HEK293 (cell line): ENCODE results near the gene ADRB2.

Experiments used
- CTCF ChIA-PET: fragments of 350-600 bp; formaldehyde crosslinking; extraction: SDS; loops from one replicate; lab custom pipeline; 2021; ENCODE audit warnings: antibody characterized with exemption; lab: Yijun Ruan, JAX
- POLR2A ChIA-PET: fragments of 300-600 bp; formaldehyde crosslinking; extraction: SDS; loops from one replicate; lab custom pipeline; 2020; ENCODE audit warnings: antibody characterized with exemption, inconsistent platforms; lab: Yijun Ruan, JAX
- H3K27ac ChIP-seq: fragments of 200-500 bp; sonication (Bioruptor generic); 2 replicates; pipeline ENCODE4 v1.5.1; 2014; ENCODE audit warnings: low read depth, low read length, control low read depth, inconsistent platforms; ENCODE audit errors: extremely low read depth
- H3K36me3 ChIP-seq, 2 experiments: fragments of 200-500 bp in 1 of 2; sonication (Bioruptor generic) in 1 of 2; 1 replicate in 1 of 2; 2 replicates in 1 of 2; pipeline ENCODE4 v1.5.1; 2014 to 2017; ENCODE audit warnings: inconsistent platforms in 2 of 2, low read length in 2 of 2; ENCODE audit not compliant: control insufficient read depth in 2 of 2, insufficient read depth in 1 of 2
- H3K4me1 ChIP-seq: fragments of 200-500 bp; sonication (Bioruptor generic); 2 replicates; pipeline ENCODE4 v1.5.1; 2014; ENCODE audit warnings: mild to moderate bottlenecking, low read length, inconsistent platforms; ENCODE audit not compliant: control insufficient read depth, insufficient read depth
- H3K4me3 ChIP-seq: 2 replicates; pipeline ENCODE4 v1.5.1; 2011; ENCODE audit warnings: low read depth, mild to moderate bottlenecking, control low read depth, low read length, moderate library complexity
- H3K9me3 ChIP-seq: fragments of 200-500 bp; sonication (Bioruptor generic); 2 replicates; pipeline ENCODE4 v1.5.1; 2014; ENCODE audit warnings: low read depth, low read length, inconsistent platforms; ENCODE audit not compliant: control insufficient read depth, insufficient read depth
- WT1 ChIP-seq: fragments of 450-650 bp; formaldehyde crosslinking; IDR thresholded peaks from 2 replicates; pipeline ENCODE4 v1.5.1; 2016; ENCODE audit warnings: missing biosample characterization, missing genetic modification characterization
- ZFHX2 ChIP-seq: fragments of 450-650 bp; formaldehyde crosslinking; conservative IDR thresholded peaks from 2 replicates; pipeline ENCODE4 v1.5.1; 2016; ENCODE audit warnings: missing biosample characterization, missing genetic modification characterization
- ZNF146 ChIP-seq: fragments of 450-650 bp; formaldehyde crosslinking; IDR thresholded peaks from 2 replicates; pipeline ENCODE4 v1.5.1; 2016; ENCODE audit warnings: missing biosample characterization, missing genetic modification characterization
- ZNF311 ChIP-seq: fragments of 450-650 bp; formaldehyde crosslinking; IDR thresholded peaks from 2 replicates; pipeline ENCODE4 v1.5.1; 2017; ENCODE audit warnings: missing biosample characterization, missing genetic modification characterization, borderline replicate concordance
- ZNF558 ChIP-seq: fragments of 450-650 bp; formaldehyde crosslinking; IDR thresholded peaks from 2 replicates; pipeline ENCODE4 v1.5.1; 2016; ENCODE audit warnings: missing biosample characterization, missing genetic modification characterization
- ZNF626 ChIP-seq: fragments of 450-650 bp; sonication (Bioruptor Pico); formaldehyde crosslinking; IDR thresholded peaks from 2 replicates; pipeline ENCODE4 v1.5.1; 2018; ENCODE audit warnings: missing biosample characterization, missing genetic modification characterization, inconsistent platforms
- ZNF670 ChIP-seq: fragments of 450-650 bp; formaldehyde crosslinking; IDR thresholded peaks from 2 replicates; pipeline ENCODE4 v1.5.1; 2016; ENCODE audit warnings: missing biosample characterization, missing genetic modification characterization, low read depth
- ZNF843 ChIP-seq: fragments of 450-650 bp; formaldehyde crosslinking; IDR thresholded peaks from 2 replicates; pipeline ENCODE4 v1.5.1; 2016; ENCODE audit warnings: missing biosample characterization, missing genetic modification characterization
- TF ChIP-seq, protein P1 (sequence below): fragments of 450-650 bp; formaldehyde crosslinking; IDR thresholded peaks from 2 replicates; pipeline ENCODE4 v1.5.1; 2017; ENCODE audit warnings: missing biosample characterization, missing genetic modification characterization
- TF ChIP-seq, protein P2 (sequence below): fragments of 450-650 bp; formaldehyde crosslinking; IDR thresholded peaks from 2 replicates; pipeline ENCODE4 v1.5.1; 2016; ENCODE audit warnings: missing biosample characterization, missing genetic modification characterization
- TF ChIP-seq, protein P3 (sequence below): fragments of 450-650 bp; formaldehyde crosslinking; IDR thresholded peaks from 2 replicates; pipeline ENCODE4 v1.5.1; 2017; ENCODE audit warnings: missing biosample characterization, mild to moderate bottlenecking, missing genetic modification characterization, moderate library complexity
- TF ChIP-seq, protein P4 (sequence below): fragments of 450-650 bp; formaldehyde crosslinking; IDR thresholded peaks from 2 replicates; pipeline ENCODE4 v1.5.1; 2016; ENCODE audit warnings: missing biosample characterization, missing genetic modification characterization, borderline replicate concordance

Gene ADRB2

DNA sequence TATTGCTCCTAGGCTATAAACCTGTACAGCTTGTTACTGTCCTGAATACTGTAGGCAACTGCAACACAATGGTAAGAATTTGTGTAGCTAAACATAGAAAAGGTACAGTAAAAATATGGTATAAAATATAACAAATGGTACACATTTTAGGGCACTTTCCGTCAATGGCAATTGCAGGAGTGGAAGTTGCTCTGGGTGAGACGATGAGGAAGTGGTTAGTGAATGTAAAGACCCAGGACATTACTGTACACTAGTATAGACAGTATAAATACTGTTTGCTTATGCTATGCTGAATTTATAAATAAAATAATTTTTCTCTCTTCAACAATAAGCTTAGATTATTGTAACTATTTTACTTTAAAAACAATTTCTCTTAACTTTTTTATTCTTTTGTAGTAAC lies 15.6 kb upstream of the ADRB2 start:
- no peak overlapping the region for H3K27ac ChIP-seq
- no peaks in the 10 kb centered on the region for H3K9me3 ChIP-seq
- H3K4me3 ChIP-seq, result no peak overlapping the region
- H3K4me1 ChIP-seq, result peaks cover 25% of the 10 kb centered on the region
- ChIA-PET CTCF (interaction anchor here (0.6 to 2.4 kb wide), 5 partner anchors 10 to 304 kb away, joined by 3 to 12 read pairs (median 4); no protein-coding TSS in a partner anchor), POLR2A (no interaction called here)
- no peaks in the 10 kb centered on the region for H3K36me3 ChIP-seq
- no peak for TF ChIP-seq ZNF311 (tag by site-specific recombination)
- TF ChIP-seq ZNF558, result no peak
- TF ChIP-seq, protein P1, sequence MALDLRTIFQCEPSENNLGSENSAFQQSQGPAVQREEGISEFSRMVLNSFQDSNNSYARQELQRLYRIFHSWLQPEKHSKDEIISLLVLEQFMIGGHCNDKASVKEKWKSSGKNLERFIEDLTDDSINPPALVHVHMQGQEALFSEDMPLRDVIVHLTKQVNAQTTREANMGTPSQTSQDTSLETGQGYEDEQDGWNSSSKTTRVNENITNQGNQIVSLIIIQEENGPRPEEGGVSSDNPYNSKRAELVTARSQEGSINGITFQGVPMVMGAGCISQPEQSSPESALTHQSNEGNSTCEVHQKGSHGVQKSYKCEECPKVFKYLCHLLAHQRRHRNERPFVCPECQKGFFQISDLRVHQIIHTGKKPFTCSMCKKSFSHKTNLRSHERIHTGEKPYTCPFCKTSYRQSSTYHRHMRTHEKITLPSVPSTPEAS, result no peak
- TF ChIP-seq, protein P2, sequence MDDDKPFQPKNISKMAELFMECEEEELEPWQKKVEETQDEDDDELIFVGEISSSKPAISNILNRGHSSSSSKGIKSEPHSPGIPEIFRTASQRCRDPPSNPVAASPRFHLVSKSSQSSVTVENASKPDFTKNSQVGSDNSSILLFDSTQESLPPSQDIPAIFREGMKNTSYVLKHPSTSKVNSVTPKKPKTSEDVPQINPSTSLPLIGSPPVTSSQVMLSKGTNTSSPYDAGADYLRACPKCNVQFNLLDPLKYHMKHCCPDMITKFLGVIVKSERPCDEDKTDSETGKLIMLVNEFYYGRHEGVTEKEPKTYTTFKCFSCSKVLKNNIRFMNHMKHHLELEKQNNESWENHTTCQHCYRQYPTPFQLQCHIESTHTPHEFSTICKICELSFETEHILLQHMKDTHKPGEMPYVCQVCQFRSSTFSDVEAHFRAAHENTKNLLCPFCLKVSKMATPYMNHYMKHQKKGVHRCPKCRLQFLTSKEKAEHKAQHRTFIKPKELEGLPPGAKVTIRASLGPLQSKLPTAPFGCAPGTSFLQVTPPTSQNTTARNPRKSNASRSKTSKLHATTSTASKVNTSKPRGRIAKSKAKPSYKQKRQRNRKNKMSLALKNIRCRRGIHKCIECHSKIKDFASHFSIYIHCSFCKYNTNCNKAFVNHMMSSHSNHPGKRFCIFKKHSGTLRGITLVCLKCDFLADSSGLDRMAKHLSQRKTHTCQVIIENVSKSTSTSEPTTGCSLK (tag by site-specific recombination), result no peak
- TF ChIP-seq WT1 (tag by site-specific recombination), result no peak
- TF ChIP-seq ZNF146 (tag by site-specific recombination), result no peak

DNA sequence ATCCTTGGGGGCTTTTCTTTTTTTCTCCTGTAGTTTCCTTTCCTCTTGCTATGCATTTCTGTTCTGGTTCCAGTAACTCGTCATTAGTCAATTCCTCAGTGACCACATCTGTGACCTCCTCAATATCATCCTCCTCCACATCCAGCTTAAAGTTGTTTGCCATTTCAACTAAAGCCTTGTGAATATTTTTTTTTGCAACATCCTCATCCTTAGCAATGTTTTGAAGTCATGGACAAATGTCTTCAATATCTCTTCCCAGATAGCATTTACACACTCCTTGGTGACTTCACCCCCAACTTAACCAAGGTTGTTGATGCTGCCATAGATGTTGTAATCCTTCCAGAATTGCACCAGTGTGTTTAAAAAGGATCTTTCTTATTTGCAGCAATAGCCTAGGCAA lies 14.7 kb upstream of the ADRB2 start:
- Histone ChIP-seq H3K9me3 (no peaks in the 10 kb centered on the region), H3K27ac (no peak overlapping the region), H3K36me3 (no peaks in the 10 kb centered on the region), H3K4me3 (no peak overlapping the region), H3K4me1 (peaks cover 22% of the 10 kb centered on the region)
- ChIA-PET CTCF (interaction anchor here (0.6 to 2.4 kb wide), 3 partner anchors 9 to 79 kb away, joined by 3 to 12 read pairs (median 4); no protein-coding TSS in a partner anchor), POLR2A (no interaction called here)
- TF ChIP-seq ZNF146 (tag by site-specific recombination) (no peak), ZFHX2 (tag by site-specific recombination) (no peak), ZNF843 (tag by site-specific recombination) (no peak), ZNF626 (no peak), ZNF670 (tag by site-specific recombination) (no peak)
- TF ChIP-seq, protein P3, sequence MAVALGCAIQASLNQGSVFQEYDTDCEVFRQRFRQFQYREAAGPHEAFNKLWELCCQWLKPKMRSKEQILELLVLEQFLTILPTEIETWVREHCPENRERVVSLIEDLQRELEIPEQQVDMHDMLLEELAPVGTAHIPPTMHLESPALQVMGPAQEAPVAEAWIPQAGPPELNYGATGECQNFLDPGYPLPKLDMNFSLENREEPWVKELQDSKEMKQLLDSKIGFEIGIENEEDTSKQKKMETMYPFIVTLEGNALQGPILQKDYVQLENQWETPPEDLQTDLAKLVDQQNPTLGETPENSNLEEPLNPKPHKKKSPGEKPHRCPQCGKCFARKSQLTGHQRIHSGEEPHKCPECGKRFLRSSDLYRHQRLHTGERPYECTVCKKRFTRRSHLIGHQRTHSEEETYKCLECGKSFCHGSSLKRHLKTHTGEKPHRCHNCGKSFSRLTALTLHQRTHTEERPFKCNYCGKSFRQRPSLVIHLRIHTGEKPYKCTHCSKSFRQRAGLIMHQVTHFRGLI (tag by site-specific recombination), result no peak
- TF ChIP-seq, protein P4, sequence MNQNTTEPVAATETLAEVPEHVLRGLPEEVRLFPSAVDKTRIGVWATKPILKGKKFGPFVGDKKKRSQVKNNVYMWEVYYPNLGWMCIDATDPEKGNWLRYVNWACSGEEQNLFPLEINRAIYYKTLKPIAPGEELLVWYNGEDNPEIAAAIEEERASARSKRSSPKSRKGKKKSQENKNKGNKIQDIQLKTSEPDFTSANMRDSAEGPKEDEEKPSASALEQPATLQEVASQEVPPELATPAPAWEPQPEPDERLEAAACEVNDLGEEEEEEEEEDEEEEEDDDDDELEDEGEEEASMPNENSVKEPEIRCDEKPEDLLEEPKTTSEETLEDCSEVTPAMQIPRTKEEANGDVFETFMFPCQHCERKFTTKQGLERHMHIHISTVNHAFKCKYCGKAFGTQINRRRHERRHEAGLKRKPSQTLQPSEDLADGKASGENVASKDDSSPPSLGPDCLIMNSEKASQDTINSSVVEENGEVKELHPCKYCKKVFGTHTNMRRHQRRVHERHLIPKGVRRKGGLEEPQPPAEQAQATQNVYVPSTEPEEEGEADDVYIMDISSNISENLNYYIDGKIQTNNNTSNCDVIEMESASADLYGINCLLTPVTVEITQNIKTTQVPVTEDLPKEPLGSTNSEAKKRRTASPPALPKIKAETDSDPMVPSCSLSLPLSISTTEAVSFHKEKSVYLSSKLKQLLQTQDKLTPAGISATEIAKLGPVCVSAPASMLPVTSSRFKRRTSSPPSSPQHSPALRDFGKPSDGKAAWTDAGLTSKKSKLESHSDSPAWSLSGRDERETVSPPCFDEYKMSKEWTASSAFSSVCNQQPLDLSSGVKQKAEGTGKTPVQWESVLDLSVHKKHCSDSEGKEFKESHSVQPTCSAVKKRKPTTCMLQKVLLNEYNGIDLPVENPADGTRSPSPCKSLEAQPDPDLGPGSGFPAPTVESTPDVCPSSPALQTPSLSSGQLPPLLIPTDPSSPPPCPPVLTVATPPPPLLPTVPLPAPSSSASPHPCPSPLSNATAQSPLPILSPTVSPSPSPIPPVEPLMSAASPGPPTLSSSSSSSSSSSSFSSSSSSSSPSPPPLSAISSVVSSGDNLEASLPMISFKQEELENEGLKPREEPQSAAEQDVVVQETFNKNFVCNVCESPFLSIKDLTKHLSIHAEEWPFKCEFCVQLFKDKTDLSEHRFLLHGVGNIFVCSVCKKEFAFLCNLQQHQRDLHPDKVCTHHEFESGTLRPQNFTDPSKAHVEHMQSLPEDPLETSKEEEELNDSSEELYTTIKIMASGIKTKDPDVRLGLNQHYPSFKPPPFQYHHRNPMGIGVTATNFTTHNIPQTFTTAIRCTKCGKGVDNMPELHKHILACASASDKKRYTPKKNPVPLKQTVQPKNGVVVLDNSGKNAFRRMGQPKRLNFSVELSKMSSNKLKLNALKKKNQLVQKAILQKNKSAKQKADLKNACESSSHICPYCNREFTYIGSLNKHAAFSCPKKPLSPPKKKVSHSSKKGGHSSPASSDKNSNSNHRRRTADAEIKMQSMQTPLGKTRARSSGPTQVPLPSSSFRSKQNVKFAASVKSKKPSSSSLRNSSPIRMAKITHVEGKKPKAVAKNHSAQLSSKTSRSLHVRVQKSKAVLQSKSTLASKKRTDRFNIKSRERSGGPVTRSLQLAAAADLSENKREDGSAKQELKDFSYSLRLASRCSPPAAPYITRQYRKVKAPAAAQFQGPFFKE (tag by site-specific recombination), result no peak
